Esophagus squamous epithelium (tissue), 5 donors: ENCODE results near the gene NCAPH2. TPM values are rescaled to one million over a fixed set of nuclear protein-coding genes. Genes with fewer than 3 reads are reported as not detected.

Experiments used
- DNase-seq: peaks from one replicate; lab custom pipeline; 2025; lab: John Stamatoyannopoulos, UW
- H3K27ac ChIP-seq, 4 donors: fragments of 200-600 bp; sonication (generic); one replicate each; pipeline ENCODE4 v1.5.1; 2016 to 2019; ENCODE audit warnings: mild to moderate bottlenecking in 1 of 4
- H3K27me3 ChIP-seq, 4 donors: fragments of 200-600 bp; sonication (generic); 1 replicate in 3 of 4; 2 replicates in 1 of 4; pipeline versions ENCODE4 v1.5.1 to v1.6.0; 2017 to 2021; ENCODE audit warnings: antibody characterized with exemption in 1 of 4
- H3K36me3 ChIP-seq, 3 donors: fragments of 200-600 bp; sonication (generic); one replicate each; pipeline ENCODE4 v1.5.1; 2016 to 2019
- H3K4me1 ChIP-seq, 3 donors: fragments of 200-600 bp; sonication (generic); one replicate each; pipeline ENCODE4 v1.5.1; 2017 to 2019
- H3K4me3 ChIP-seq, 4 donors: fragments of 200-600 bp; sonication (generic); 1 replicate in 3 of 4; 2 replicates in 1 of 4; pipeline ENCODE4 v1.5.1; 2016 to 2019; ENCODE audit warnings: mild to moderate bottlenecking in 2 of 4, moderate library complexity in 1 of 4
- H3K9me3 ChIP-seq, 3 donors: fragments of 200-600 bp; sonication (generic); one replicate each; pipeline ENCODE4 v1.5.1; 2016 to 2019
- POLR2A ChIP-seq, 4 donors: fragments of 450-650 bp; IDR thresholded peaks; one replicate each; pipeline ENCODE4 v1.6.1; 2017; ENCODE audit warnings: antibody characterized with exemption in 4 of 4, mild to moderate bottlenecking in 4 of 4, moderate library complexity in 3 of 4
- WGBS, 2 donors: methylation state at CpG; one replicate each; pipeline ENCODE4 v1.1.5; 2018; 5-methylcytosine and 5-hydroxymethylcytosine counted together
- intact Hi-C: fragments of 100-400 bp; cut with DNase I; formaldehyde crosslinking; loops from one replicate; pipeline ENCODE4 v1.15.0; 2022
- total RNA-seq, 4 donors: library from RNA; depleted of rRNA; stranded (reverse); fragments of >200 nt; gene quantifications; one replicate each; pipeline ENCODE4 v1.1.0, GENCODE V29; 2016
- TF ChIP-seq, protein P1 (sequence below), 6 experiments: fragments of 450-650 bp in 4 of 6; fragments of 200-600 bp in 2 of 6; sonication (generic) in 2 of 6; IDR thresholded peaks; one replicate each; pipeline ENCODE4 v1.5.1; 2016 to 2019; ENCODE audit warnings: antibody characterized with exemption in 6 of 6, mild to moderate bottlenecking in 4 of 6, moderate library complexity in 4 of 6
- donor health status: DM: yes; HTN: yes; CAD: no.

Gene NCAPH2
- total RNA-seq, 4 donors from 2014 or later = 30.2 to 42.6 (median 38.5) TPM

DNA sequence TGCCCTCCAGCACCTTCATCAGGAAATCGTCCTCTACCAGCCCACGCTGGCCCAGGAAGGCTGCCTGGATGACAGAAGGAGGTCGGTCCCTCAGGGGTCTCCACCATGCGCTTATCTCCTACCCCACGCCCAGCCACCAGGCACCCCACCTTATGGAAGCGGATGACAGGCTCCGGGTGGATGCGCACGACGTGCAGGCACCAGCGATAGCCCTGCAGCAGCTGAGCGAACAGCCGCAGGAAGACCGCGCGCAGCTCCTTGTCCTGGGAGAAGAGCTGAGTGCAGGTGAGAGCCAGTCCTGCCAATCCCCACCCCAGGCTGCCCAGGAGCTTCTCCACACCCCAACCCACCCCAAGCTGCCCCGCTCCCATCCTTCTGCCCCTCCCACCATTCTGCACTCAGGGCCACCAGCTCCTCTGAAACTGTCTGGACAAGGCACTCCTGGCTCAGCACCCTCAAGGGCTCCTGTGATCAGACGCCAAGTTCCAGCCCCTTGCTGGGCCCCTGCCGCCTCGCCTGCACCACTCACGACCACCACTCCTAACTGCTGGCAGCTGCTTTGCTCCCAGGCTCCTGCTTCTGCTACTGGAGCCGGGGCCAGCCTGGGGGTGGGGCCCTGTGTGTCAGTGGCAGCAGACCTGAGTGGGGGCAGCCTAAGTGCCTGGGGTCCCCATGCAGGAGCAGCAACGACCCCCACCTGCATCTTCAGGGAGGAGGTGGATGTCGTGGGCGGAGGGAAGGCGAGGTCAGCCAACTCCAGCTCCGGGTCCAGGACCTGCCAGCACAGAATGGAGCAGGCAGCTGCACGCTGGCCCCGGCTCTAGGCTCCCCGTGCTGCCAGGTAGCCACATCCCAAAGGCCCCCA, 42.7 kb upstream of the NCAPH2 start:
- Histone ChIP-seq H3K27ac (no peak overlapping the region), H3K4me1 (peaks cover 25 to 47% (median 27%) of the 10 kb centered on the region in 3 donors), H3K9me3 (no peaks in the 10 kb centered on the region), H3K36me3 (peaks cover 66 to 84% (median 76%) of the 10 kb centered on the region in 3 donors), H3K4me3 (no peak overlapping the region), H3K27me3 (no peaks in the 10 kb centered on the region)
- 78% methylated on average over 8 of the region's 30 CpGs; no CpG with 5 or more reads in 1 of the 2 donors for WGBS, 2 donors
- DNase-seq = no peak
- intact Hi-C loops = no loop called here
- TF ChIP-seq POLR2A (IDR thresholded peaks at IDR 0.05) = no peak
- TF ChIP-seq, protein P1, sequence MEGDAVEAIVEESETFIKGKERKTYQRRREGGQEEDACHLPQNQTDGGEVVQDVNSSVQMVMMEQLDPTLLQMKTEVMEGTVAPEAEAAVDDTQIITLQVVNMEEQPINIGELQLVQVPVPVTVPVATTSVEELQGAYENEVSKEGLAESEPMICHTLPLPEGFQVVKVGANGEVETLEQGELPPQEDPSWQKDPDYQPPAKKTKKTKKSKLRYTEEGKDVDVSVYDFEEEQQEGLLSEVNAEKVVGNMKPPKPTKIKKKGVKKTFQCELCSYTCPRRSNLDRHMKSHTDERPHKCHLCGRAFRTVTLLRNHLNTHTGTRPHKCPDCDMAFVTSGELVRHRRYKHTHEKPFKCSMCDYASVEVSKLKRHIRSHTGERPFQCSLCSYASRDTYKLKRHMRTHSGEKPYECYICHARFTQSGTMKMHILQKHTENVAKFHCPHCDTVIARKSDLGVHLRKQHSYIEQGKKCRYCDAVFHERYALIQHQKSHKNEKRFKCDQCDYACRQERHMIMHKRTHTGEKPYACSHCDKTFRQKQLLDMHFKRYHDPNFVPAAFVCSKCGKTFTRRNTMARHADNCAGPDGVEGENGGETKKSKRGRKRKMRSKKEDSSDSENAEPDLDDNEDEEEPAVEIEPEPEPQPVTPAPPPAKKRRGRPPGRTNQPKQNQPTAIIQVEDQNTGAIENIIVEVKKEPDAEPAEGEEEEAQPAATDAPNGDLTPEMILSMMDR (IDR thresholded peaks at IDR 0.05) = no peak

DNA sequence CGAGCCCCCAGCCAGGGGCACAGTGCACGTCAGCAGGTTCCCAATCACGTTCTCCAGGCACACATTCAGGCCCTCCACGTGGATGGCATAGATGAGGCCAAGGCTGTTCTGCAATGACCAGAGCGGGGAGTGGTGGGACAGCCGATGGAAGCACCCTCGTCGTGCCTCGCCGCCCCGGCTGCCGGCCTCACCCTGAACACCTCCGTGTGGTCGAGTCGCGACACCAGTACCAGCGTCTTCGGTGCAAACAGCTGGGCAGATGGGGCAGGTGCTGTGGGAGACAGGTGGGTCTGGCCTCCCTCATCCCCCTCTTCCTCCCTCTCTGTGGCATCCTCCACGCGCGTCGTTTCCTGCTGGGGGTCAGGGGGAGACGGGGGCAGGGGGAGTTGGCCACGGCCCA, 40.7 kb upstream of the NCAPH2 start:
- intact Hi-C loops = no loop called here
- 83 to 91% methylated on average over 14 to 16 of the region's 24 CpGs for WGBS, 2 donors
- Histone ChIP-seq H3K36me3 (peaks cover 48 to 63% (median 58%) of the 10 kb centered on the region in 3 donors), H3K4me3 (no peak overlapping the region), H3K27me3 (no peaks in the 10 kb centered on the region), H3K27ac (no peak overlapping the region), H3K4me1 (peaks cover 33 to 47% (median 34%) of the 10 kb centered on the region in 3 donors), H3K9me3 (no peaks in the 10 kb centered on the region)
- no peak for DNase-seq
- TF ChIP-seq, protein P1 (IDR thresholded peaks at IDR 0.05) = no peak
- no peak for TF ChIP-seq POLR2A (IDR thresholded peaks at IDR 0.05)

DNA sequence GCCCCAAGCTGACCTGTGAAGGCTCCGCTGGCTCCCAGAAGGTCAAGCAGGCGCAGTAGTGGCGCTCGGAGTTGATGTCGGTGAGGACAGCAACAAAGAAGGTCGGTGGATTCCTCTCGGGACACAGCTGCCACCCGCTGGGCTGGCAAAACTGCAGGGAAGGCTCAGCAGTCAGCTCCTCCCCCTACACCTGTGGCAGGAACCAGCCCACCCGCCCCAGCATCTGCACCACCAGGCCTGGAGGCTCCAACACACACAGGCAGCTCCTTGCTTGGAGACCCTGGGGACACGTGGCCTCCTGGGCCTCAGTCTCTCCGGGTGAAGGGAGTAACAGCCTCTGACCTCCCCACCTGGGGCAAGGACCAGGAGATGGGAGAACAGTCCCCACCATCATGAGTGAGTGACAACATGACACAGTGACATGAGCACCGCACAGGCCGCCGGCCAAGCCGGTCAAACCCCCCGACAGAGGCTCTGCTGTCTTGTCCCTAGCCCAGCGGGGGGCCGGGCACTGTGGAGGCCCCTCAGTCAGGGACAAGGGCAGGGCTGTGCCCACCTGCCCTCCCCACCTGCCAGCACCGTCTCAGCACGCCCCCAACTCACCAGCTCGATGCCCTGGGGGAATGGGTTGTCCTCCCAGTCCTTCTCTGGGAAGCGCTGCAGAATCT, 40.1 kb upstream of the NCAPH2 start:
- TF ChIP-seq, protein P1 (IDR thresholded peaks at IDR 0.05) = no peak
- TF ChIP-seq POLR2A (IDR thresholded peaks at IDR 0.05) = no peak
- H3K27ac ChIP-seq = peak overlapping the region in 1 of 4 donors; percentile 91
- WGBS, 2 donors = no CpG with 5 or more reads among the region's 22 CpGs
- H3K9me3 ChIP-seq = no peaks in the 10 kb centered on the region
- H3K4me1 ChIP-seq = peaks cover 39 to 50% (median 39%) of the 10 kb centered on the region in 3 donors
- peaks cover 43 to 58% (median 53%) of the 10 kb centered on the region in 3 donors for H3K36me3 ChIP-seq
- H3K4me3 ChIP-seq = no peak overlapping the region
- DNase-seq = no peak
- H3K27me3 ChIP-seq = no peaks in the 10 kb centered on the region
- intact Hi-C loops = no loop called here

- Histone ChIP-seq H3K27ac (peak overlapping the region; percentile 72 to 91 (median 80)), H3K4me3 (no peak overlapping the region), H3K4me1 (peaks cover 46 to 57% (median 47%) of the 10 kb centered on the region in 3 donors), H3K9me3 (no peaks in the 10 kb centered on the region), H3K36me3 (peaks cover 40 to 50% (median 45%) of the 10 kb centered on the region in 3 donors), H3K27me3 (no peaks in the 10 kb centered on the region)
- DNase-seq = no peak
- 80% methylated on average over 1 of the region's 8 CpGs; no CpG with 5 or more reads in 1 of the 2 donors for WGBS, 2 donors
- intact Hi-C loops = no loop called here
- no peak for TF ChIP-seq POLR2A (IDR thresholded peaks at IDR 0.05)
- TF ChIP-seq, protein P1 (IDR thresholded peaks at IDR 0.05) = no peak
Measured at GRCh38 chr22:50468626-50469025, 39.4 kb upstream of the NCAPH2 start.
